ENCODE data around the gene TBX6.

DNA sequence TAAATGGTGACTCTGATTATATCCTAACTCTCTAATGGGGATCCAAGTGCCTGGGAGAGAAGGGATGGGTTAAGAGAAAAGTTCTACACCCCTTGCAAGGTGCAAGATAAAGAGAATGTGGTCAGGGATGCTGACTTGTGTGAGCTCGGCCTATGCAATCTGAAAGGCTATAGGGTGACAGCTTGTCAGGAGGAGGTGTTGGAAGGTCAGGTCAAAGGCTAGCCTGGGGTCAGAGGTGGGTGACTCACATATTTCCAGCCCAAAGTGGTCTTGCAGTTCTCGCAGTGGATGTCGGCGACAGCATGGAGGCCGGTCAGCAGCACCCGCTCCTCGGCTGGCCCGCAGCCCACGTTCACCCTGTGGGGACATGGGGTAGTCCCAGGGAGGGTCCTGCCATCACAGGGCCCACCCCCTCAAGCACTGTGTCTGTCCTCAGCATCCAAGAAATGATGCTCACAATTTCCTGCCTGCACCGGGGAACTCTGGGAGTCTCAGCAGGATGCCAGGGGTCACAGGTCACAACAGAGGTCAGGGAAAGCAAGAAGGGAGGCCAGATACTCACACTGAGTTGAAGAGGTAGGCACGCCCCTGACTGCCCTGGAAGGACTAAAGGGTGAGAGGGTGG lies 2.9 kb upstream of the TBX6 start:
- no peak for TF ChIP-seq EZH2 (IDR thresholded peaks at IDR 0.05; ENCODE audit: borderline replicate concordance, insufficient read depth, low read length, poor library complexity, severe bottlenecking)
- TF ChIP-seq, protein P1, sequence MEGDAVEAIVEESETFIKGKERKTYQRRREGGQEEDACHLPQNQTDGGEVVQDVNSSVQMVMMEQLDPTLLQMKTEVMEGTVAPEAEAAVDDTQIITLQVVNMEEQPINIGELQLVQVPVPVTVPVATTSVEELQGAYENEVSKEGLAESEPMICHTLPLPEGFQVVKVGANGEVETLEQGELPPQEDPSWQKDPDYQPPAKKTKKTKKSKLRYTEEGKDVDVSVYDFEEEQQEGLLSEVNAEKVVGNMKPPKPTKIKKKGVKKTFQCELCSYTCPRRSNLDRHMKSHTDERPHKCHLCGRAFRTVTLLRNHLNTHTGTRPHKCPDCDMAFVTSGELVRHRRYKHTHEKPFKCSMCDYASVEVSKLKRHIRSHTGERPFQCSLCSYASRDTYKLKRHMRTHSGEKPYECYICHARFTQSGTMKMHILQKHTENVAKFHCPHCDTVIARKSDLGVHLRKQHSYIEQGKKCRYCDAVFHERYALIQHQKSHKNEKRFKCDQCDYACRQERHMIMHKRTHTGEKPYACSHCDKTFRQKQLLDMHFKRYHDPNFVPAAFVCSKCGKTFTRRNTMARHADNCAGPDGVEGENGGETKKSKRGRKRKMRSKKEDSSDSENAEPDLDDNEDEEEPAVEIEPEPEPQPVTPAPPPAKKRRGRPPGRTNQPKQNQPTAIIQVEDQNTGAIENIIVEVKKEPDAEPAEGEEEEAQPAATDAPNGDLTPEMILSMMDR (IDR thresholded peaks at IDR 0.05; ENCODE audit: poor library complexity, severe bottlenecking) = no peak
- TF ChIP-seq, protein P2, sequence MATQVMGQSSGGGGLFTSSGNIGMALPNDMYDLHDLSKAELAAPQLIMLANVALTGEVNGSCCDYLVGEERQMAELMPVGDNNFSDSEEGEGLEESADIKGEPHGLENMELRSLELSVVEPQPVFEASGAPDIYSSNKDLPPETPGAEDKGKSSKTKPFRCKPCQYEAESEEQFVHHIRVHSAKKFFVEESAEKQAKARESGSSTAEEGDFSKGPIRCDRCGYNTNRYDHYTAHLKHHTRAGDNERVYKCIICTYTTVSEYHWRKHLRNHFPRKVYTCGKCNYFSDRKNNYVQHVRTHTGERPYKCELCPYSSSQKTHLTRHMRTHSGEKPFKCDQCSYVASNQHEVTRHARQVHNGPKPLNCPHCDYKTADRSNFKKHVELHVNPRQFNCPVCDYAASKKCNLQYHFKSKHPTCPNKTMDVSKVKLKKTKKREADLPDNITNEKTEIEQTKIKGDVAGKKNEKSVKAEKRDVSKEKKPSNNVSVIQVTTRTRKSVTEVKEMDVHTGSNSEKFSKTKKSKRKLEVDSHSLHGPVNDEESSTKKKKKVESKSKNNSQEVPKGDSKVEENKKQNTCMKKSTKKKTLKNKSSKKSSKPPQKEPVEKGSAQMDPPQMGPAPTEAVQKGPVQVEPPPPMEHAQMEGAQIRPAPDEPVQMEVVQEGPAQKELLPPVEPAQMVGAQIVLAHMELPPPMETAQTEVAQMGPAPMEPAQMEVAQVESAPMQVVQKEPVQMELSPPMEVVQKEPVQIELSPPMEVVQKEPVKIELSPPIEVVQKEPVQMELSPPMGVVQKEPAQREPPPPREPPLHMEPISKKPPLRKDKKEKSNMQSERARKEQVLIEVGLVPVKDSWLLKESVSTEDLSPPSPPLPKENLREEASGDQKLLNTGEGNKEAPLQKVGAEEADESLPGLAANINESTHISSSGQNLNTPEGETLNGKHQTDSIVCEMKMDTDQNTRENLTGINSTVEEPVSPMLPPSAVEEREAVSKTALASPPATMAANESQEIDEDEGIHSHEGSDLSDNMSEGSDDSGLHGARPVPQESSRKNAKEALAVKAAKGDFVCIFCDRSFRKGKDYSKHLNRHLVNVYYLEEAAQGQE (IDR thresholded peaks at IDR 0.05; ENCODE audit: borderline replicate concordance) = no peak
- no peak for TF ChIP-seq MXI1 (conservative IDR thresholded peaks at IDR 0.05; ENCODE audit: poor library complexity, severe bottlenecking)
- TF ChIP-seq POLR2AphosphoS5 (IDR thresholded peaks at IDR 0.05) = no peak

Measured in neural cell (in vitro differentiated cells).